Fibroblast of lung (primary cell): Measurements from ENCODE around the gene CRHR1.

Experiments used
- EZH2 ChIP-seq: IDR thresholded peaks from 2 replicates; pipeline ENCODE4 v1.5.1; 2012; ENCODE audit warnings: low read length, control low read depth, mild to moderate bottlenecking; ENCODE audit errors: missing control alignments
- TF ChIP-seq, protein P1 (sequence below), 2 donors: IDR thresholded peaks in 1 of 2; conservative IDR thresholded peaks in 1 of 2; 1 replicate in 1 of 2; 2 replicates in 1 of 2; pipeline ENCODE4 v1.5.1; 2011 to 2012; ENCODE audit warnings: low read length in 2 of 2, control low read depth in 1 of 2, inconsistent platforms in 1 of 2, low read depth in 1 of 2, mild to moderate bottlenecking in 1 of 2

DNA sequence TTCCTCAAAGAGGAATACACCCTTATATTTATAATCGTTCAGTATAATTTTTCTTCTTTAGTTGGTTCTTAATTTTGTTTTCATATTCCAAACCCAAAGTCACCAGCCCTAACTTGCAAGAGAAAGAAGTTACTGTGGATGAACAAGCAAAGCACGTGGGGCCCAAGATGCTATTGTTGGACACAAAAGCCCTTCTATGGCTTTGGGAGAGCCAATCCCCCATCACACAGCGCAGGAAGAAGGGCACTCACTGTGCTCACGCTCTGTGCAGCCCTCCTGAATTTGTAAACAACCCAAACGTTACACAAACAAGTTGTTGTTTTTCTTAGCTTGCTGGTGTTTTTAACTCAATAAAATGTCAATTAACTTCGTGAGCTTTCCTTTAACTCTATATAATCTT is 83.1 kb downstream of the CRHR1 start:
- TF ChIP-seq, protein P1, sequence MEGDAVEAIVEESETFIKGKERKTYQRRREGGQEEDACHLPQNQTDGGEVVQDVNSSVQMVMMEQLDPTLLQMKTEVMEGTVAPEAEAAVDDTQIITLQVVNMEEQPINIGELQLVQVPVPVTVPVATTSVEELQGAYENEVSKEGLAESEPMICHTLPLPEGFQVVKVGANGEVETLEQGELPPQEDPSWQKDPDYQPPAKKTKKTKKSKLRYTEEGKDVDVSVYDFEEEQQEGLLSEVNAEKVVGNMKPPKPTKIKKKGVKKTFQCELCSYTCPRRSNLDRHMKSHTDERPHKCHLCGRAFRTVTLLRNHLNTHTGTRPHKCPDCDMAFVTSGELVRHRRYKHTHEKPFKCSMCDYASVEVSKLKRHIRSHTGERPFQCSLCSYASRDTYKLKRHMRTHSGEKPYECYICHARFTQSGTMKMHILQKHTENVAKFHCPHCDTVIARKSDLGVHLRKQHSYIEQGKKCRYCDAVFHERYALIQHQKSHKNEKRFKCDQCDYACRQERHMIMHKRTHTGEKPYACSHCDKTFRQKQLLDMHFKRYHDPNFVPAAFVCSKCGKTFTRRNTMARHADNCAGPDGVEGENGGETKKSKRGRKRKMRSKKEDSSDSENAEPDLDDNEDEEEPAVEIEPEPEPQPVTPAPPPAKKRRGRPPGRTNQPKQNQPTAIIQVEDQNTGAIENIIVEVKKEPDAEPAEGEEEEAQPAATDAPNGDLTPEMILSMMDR (conservative IDR thresholded peaks at IDR 0.05 in 1 of 2, IDR thresholded peaks at IDR 0.05 in 1 of 2; ENCODE audit: low read depth in 1 of 2, low read length in 2 of 2): no peak
- TF ChIP-seq EZH2: no peak
